HepG2 (cell line): Measurements from ENCODE around the gene BAG5. TPM values are rescaled to one million over a fixed set of nuclear protein-coding genes. Genes with fewer than 3 reads are reported as not detected.

ENCODE experiments used
- ATF2 ChIP-seq: sonication (generic); formaldehyde crosslinking; IDR thresholded peaks from 2 replicates; pipeline ENCODE4 v1.4.0; 2020; ENCODE audit warnings: missing genetic modification reagents
- ATF7 ChIP-seq, 2 experiments: fragments of 450-650 bp in 1 of 2; sonication (generic) in 1 of 2; formaldehyde crosslinking in 1 of 2; IDR thresholded peaks; 2 replicates each; pipeline versions ENCODE4 v1.4.0 to v1.6.1; 2016 to 2020; ENCODE audit warnings: antibody characterized with exemption in 1 of 2, mild to moderate bottlenecking in 1 of 2, missing genetic modification reagents in 1 of 2
- CEBPB ChIP-seq: IDR thresholded peaks from 2 replicates; pipeline ENCODE4 v1.6.1; 2011; ENCODE audit warnings: low read depth, low read length, improper control_type of control experiment, borderline replicate concordance
- DMAP1 ChIP-seq: IDR thresholded peaks from 2 replicates; pipeline ENCODE4 v1.6.1; 2016
- E2F5 ChIP-seq: sonication (generic); formaldehyde crosslinking; conservative IDR thresholded peaks from 2 replicates; pipeline ENCODE4 v1.4.0; 2020; ENCODE audit warnings: missing genetic modification reagents
- LCORL ChIP-seq, 2 experiments: fragments of 450-650 bp in 1 of 2; sonication (generic) in 1 of 2; formaldehyde crosslinking in 1 of 2; IDR thresholded peaks; 2 replicates each; pipeline versions ENCODE4 v1.5.0 to v1.6.1; 2017 to 2020; ENCODE audit warnings: antibody characterized with exemption in 1 of 2, missing genetic modification reagents in 1 of 2
- NFKBIZ ChIP-seq: IDR thresholded peaks from 2 replicates; pipeline ENCODE4 v1.6.1; 2018; ENCODE audit warnings: missing genetic modification reagents, missing compliant biosample characterization
- PRDM15 ChIP-seq: sonication (generic); formaldehyde crosslinking; IDR thresholded peaks from 2 replicates; pipeline ENCODE4 v1.4.0; 2020; ENCODE audit warnings: missing genetic modification reagents
- RAD21 ChIP-seq: fragments of 450-650 bp; formaldehyde crosslinking; IDR thresholded peaks from 2 replicates; pipeline ENCODE4 v1.5.0; 2020; ENCODE audit warnings: mild to moderate bottlenecking
- REST ChIP-seq, 2 experiments: IDR thresholded peaks; 2 replicates each; pipeline ENCODE4 v1.6.1; 2011 to 2012; ENCODE audit warnings: low read length in 2 of 2, borderline replicate concordance in 1 of 2, low read depth in 1 of 2, mild to moderate bottlenecking in 1 of 2, moderate library complexity in 1 of 2
- SALL1 ChIP-seq: sonication (generic); formaldehyde crosslinking; IDR thresholded peaks from 2 replicates; pipeline ENCODE4 v1.8.0; 2022; ENCODE audit warnings: mild to moderate bottlenecking, missing genetic modification reagents
- SAP130 ChIP-seq: IDR thresholded peaks from 2 replicates; pipeline ENCODE4 v1.6.1; 2016; ENCODE audit warnings: low read depth
- SIN3A ChIP-seq: IDR thresholded peaks from 2 replicates; pipeline ENCODE4 v1.6.1; 2011; ENCODE audit warnings: low read depth, mild to moderate bottlenecking, control low read depth, low read length, borderline replicate concordance
- SOX5 ChIP-seq: IDR thresholded peaks from 2 replicates; pipeline ENCODE4 v1.6.1; 2016; ENCODE audit warnings: borderline replicate concordance
- SRSF4 ChIP-seq: fragments of 200-400 bp; formaldehyde crosslinking; IDR thresholded peaks from one replicate; pipeline ENCODE4 v1.6.1; 2018; ENCODE audit warnings: mild to moderate bottlenecking, low read depth, low read length, moderate library complexity; ENCODE audit not compliant: poor library complexity, severe bottlenecking
- ZFP36 ChIP-seq: fragments of 150-350 bp; IDR thresholded peaks from 2 replicates; pipeline ENCODE4 v1.6.1; 2018; ENCODE audit warnings: borderline replicate concordance, low read length, low read depth; ENCODE audit not compliant: partially characterized antibody
- ZFP41 ChIP-seq: sonication (generic); formaldehyde crosslinking; IDR thresholded peaks from 2 replicates; pipeline ENCODE4 v1.4.0; 2020; ENCODE audit warnings: mild to moderate bottlenecking, missing genetic modification reagents, borderline replicate concordance
- ZNF550 ChIP-seq: sonication (generic); formaldehyde crosslinking; IDR thresholded peaks from 2 replicates; pipeline ENCODE4 v1.4.0; 2020; ENCODE audit warnings: mild to moderate bottlenecking, missing genetic modification reagents, borderline replicate concordance
- polyA plus RNA-seq, 8 experiments: library from polyadenylated mRNA; depleted of rRNA in 3 of 8; stranded (reverse) in 7 of 8; unstranded in 1 of 8; fragments of >200 nt; fragmentation: Illumina TruSeq in 4 of 8; extraction: Trizol in 4 of 8; gene quantifications; 2 replicates each; pipeline versions ENCODE4 v1.2.1 to v1.2.3, GENCODE V29; 2011 to 2016; ENCODE audit warnings: low read depth in 4 of 8, missing spikeins in 1 of 8, mixed read lengths in 1 of 8; ENCODE audit not compliant: insufficient read depth in 1 of 8
- total RNA-seq, 5 experiments: library from RNA; depleted of rRNA; stranded (reverse); fragments of >200 nt; fragmentation: Illumina TruSeq; extraction: Trizol; gene quantifications; 2 replicates each; pipeline ENCODE4 v1.2.3, GENCODE V29; 2016; ENCODE audit warnings: low read depth in 1 of 5

The BAG5 gene
- total and polyA plus RNA-seq, 2 of the 13 experiments (the other 11 are each of a cell fraction or from before 2014, with no cell fraction given): 3.5 to 21.0 TPM

GRCh38 chr14:103530390-103530789 lies 32.1 kb downstream of the BAG5 start (continued):
- no peak for TF ChIP-seq ZNF550 (CRISPR knock-in tag)
- TF ChIP-seq SALL1: peak; percentile 35; the same call in 1 of the 2 replicates
- TF ChIP-seq SOX5 (CRISPR knock-in tag): no peak
- TF ChIP-seq SIN3A: peak; percentile 85; the same call in 1 of the 2 replicates
- TF ChIP-seq ATF2 (CRISPR knock-in tag): no peak
- TF ChIP-seq SAP130 (CRISPR knock-in tag): peak; percentile 66
- no peak for TF ChIP-seq LCORL (IDR thresholded peaks at IDR 0.05)
- no peak for TF ChIP-seq LCORL (CRISPR knock-in tag; IDR thresholded peaks at IDR 0.05)
- no peak for TF ChIP-seq ZFP36
- no peak for TF ChIP-seq DMAP1 (CRISPR knock-in tag)
- TF ChIP-seq E2F5 (CRISPR knock-in tag): 0 out of 2 replicates have a peak, but pooled peaks have one; percentile 25
- TF ChIP-seq PRDM15 (CRISPR knock-in tag): no peak
- no peak for TF ChIP-seq RAD21 (CRISPR knock-in tag)
- TF ChIP-seq NFKBIZ (CRISPR knock-in tag): no peak
- TF ChIP-seq CEBPB: no peak
- TF ChIP-seq ATF7 (IDR thresholded peaks at IDR 0.05): no peak
- no peak for TF ChIP-seq ATF7 (CRISPR knock-in tag; IDR thresholded peaks at IDR 0.05)
- TF ChIP-seq ZFP41 (CRISPR knock-in tag): no peak
- TF ChIP-seq SRSF4: no peak
- TF ChIP-seq REST (IDR thresholded peaks at IDR 0.05; ENCODE audit: borderline replicate concordance in 1 of 2, low read depth in 1 of 2, low read length in 2 of 2): peak; percentile 87 to 94
